Psoas muscle (tissue), 8 donors: ENCODE data around the gene PTN. TPM values are rescaled to one million over a fixed set of nuclear protein-coding genes. Genes with fewer than 3 reads are reported as not detected.

ENCODE experiments used
- ATAC-seq, 4 donors: fragments of 200-7000 bp; cut with Tn5 transposase; one replicate each; pipeline ENCODE4 v1.9.1; 2020; ENCODE audit warnings: moderate library complexity in 3 of 4, mild to moderate bottlenecking in 2 of 4
- DNase-seq, 2 donors: peaks; one replicate each; pipeline ENCODE4 v3.0.0-alpha.2; 2020
- H3K27ac ChIP-seq: fragments of 200-600 bp; one replicate; pipeline ENCODE4 v1.8.0; 2022
- H3K27me3 ChIP-seq, 3 donors: fragments of 200-600 bp in 1 of 3; one replicate each; pipeline versions ENCODE4 v1.6.1 to v1.8.0; 2013 to 2022; ENCODE audit warnings: low read length in 2 of 3, mild to moderate bottlenecking in 2 of 3, moderate library complexity in 1 of 3; ENCODE audit not compliant: insufficient read depth in 3 of 3
- H3K36me3 ChIP-seq, 2 donors: fragments of 200-600 bp in 1 of 2; one replicate each; pipeline versions ENCODE4 v1.6.1 to v1.8.0; 2013 to 2022; ENCODE audit warnings: low read depth in 1 of 2, mild to moderate bottlenecking in 1 of 2, moderate library complexity in 1 of 2; ENCODE audit not compliant: insufficient read depth in 1 of 2
- H3K4me1 ChIP-seq: fragments of 200-600 bp; one replicate; pipeline ENCODE4 v1.8.0; 2022
- H3K4me3 ChIP-seq: fragments of 200-600 bp; one replicate; pipeline ENCODE4 v1.8.0; 2022; ENCODE audit warnings: mild to moderate bottlenecking
- H3K9me3 ChIP-seq: fragments of 200-600 bp; one replicate; pipeline ENCODE4 v1.8.0; 2022
- WGBS, 3 donors: extraction: QIAGEN DNeasy Blood & Tissue Kit; methylation state at CpG; one replicate each; pipeline versions ENCODE4 v1.1.6 to v1.1.7; 2013; 5-methylcytosine and 5-hydroxymethylcytosine counted together
- intact Hi-C, 2 donors: fragments of 100-400 bp; cut with DNase I; formaldehyde crosslinking; loops; one replicate each; pipeline versions ENCODE4 v1.11.0 to v1.14.2; 2022
- polyA plus RNA-seq, 3 donors: library from polyadenylated mRNA; stranded (reverse); fragments of 200-250 nt; gene quantifications; one replicate each; pipeline ENCODE4 v1.2.3, GENCODE V29; 2013
- total RNA-seq, 4 donors: library from RNA; stranded (reverse); fragmentation: NEBNext Ultra II Directional in 2 of 4; extraction: Animal tissue kit (Norgen Biotek cat#: 25700) in 2 of 4; gene quantifications; one replicate each; pipeline versions ENCODE4 v1.2.1 to v1.2.4, GENCODE V29; 2021 to 2023
- TF ChIP-seq, protein P1 (sequence below): fragments of 200-600 bp; IDR thresholded peaks from one replicate; pipeline ENCODE4 v1.8.0; 2022; ENCODE audit warnings: antibody characterized with exemption
- donor health status: healthy with polysubstance abuse.
- donor health status: DM: no; HTN: no; CAD: no; lungs with moderate emphysema.
- donor health status: Bipolar disorder and iron deficiency.
- donor health status: healthy.
- donor health status: DM: yes; HTN: yes; CAD: no.
- donor health status: DM: no; HTN: no; CAD: no.
- donor health status: DM: no; HTN: no; CAD: no.
- donor health status: DM: yes; HTN: yes; CAD: no.

The PTN gene
- total and polyA plus RNA-seq, 7 donors = 0.13 to 4.2 (median 0.61) TPM

GRCh38 chr7:137373507-137373906 lies 30.0 kb upstream of the PTN start:
- Histone ChIP-seq H3K27ac (no peak overlapping the region), H3K4me3 (no peak overlapping the region), H3K9me3 (no peaks in the 10 kb centered on the region), H3K27me3 (no peaks in the 10 kb centered on the region), H3K4me1 (no peaks in the 10 kb centered on the region), H3K36me3 (no peaks in the 10 kb centered on the region)
- intact Hi-C loops = no loop called here
- TF ChIP-seq, protein P1, sequence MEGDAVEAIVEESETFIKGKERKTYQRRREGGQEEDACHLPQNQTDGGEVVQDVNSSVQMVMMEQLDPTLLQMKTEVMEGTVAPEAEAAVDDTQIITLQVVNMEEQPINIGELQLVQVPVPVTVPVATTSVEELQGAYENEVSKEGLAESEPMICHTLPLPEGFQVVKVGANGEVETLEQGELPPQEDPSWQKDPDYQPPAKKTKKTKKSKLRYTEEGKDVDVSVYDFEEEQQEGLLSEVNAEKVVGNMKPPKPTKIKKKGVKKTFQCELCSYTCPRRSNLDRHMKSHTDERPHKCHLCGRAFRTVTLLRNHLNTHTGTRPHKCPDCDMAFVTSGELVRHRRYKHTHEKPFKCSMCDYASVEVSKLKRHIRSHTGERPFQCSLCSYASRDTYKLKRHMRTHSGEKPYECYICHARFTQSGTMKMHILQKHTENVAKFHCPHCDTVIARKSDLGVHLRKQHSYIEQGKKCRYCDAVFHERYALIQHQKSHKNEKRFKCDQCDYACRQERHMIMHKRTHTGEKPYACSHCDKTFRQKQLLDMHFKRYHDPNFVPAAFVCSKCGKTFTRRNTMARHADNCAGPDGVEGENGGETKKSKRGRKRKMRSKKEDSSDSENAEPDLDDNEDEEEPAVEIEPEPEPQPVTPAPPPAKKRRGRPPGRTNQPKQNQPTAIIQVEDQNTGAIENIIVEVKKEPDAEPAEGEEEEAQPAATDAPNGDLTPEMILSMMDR = no peak
- DNase-seq (no peak), ATAC-seq (no peak)
- 67 to 70% (median 68%) methylated on average over 2 of the region's 2 CpGs for WGBS, 3 donors

- TF ChIP-seq, protein P1 = no peak
- no peaks in the 10 kb centered on the region for H3K27me3 ChIP-seq
- intact Hi-C loops = no loop called here
Observed at GRCh38 chr7:137371616-137372015, 28.1 kb upstream of the PTN start.

DNA sequence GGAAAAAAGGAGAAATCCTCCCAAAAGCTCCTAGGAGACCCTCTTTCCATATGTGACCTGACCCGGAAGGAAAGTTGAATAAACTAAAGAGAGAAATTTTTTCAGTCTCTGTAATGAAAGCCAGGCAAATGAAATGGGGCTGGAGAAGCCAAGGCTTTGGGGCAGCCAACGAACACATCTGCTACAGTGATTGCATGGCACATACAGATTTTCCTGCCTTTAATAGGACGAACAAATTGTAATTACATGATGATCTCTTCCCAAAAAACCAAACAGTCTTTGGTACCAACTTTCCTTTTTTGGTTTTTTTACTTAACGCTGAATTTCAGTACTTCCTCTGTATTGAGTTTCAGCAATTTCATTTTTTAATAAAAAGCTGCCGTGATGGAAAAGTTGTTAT lies 23.5 kb upstream of the PTN start:
- no peaks in the 10 kb centered on the region for H3K9me3 ChIP-seq
- DNase-seq = no peak
- no peaks in the 10 kb centered on the region for H3K4me1 ChIP-seq
- intact Hi-C loops = no loop called here
- TF ChIP-seq, protein P1 = no peak
- WGBS, 3 donors = 27 to 44% (median 34%) methylated on average over 5 of the region's 5 CpGs
- no peaks in the 10 kb centered on the region for H3K27me3 ChIP-seq
- no peak overlapping the region for H3K4me3 ChIP-seq
- no peaks in the 10 kb centered on the region for H3K36me3 ChIP-seq
- ATAC-seq = no peak
- H3K27ac ChIP-seq = no peak overlapping the region

More at GRCh38 chr7:137371616-137372015, 28.1 kb upstream of the PTN start:
- Histone ChIP-seq H3K4me3 (no peak overlapping the region), H3K4me1 (no peaks in the 10 kb centered on the region), H3K27ac (no peak overlapping the region), H3K36me3 (no peaks in the 10 kb centered on the region), H3K9me3 (no peaks in the 10 kb centered on the region)
- 68 to 79% (median 78%) methylated on average over 2 of the region's 2 CpGs for WGBS, 3 donors
- no peak for DNase-seq
- ATAC-seq = no peak

GRCh38 chr7:137363683-137364082 lies 20.1 kb upstream of the PTN start:
- intact Hi-C loops = no loop called here
- ATAC-seq (no peak), DNase-seq (no peak)
- Histone ChIP-seq H3K4me1 (no peaks in the 10 kb centered on the region), H3K27me3 (no peaks in the 10 kb centered on the region), H3K36me3 (no peaks in the 10 kb centered on the region), H3K9me3 (no peaks in the 10 kb centered on the region), H3K27ac (no peak overlapping the region), H3K4me3 (no peak overlapping the region)
- TF ChIP-seq, protein P1 = no peak
- 91 to 97% (median 91%) methylated on average over 6 of the region's 6 CpGs for WGBS, 3 donors

- no peak for ATAC-seq
- WGBS, 3 donors = 42 to 89% (median 43%) methylated on average over 1 of the region's 1 CpG
- no peak for DNase-seq
- intact Hi-C loops = no loop called here
- H3K4me3 ChIP-seq = no peak overlapping the region
- no peaks in the 10 kb centered on the region for H3K36me3 ChIP-seq
- no peak overlapping the region for H3K27ac ChIP-seq
- TF ChIP-seq, protein P1 = no peak
- no peaks in the 10 kb centered on the region for H3K9me3 ChIP-seq
- no peaks in the 10 kb centered on the region for H3K27me3 ChIP-seq
- no peaks in the 10 kb centered on the region for H3K4me1 ChIP-seq
Observed at GRCh38 chr7:137360087-137360679, 16.6 kb upstream of the PTN start.
